Measurements from ENCODE around the gene NLGN3. TPM values are rescaled to one million over a fixed set of nuclear protein-coding genes. Genes with fewer than 3 reads are reported as not detected.

The NLGN3 gene
- total RNA-seq, 1 donor from 2014 or later: 0.13 TPM

DNA sequence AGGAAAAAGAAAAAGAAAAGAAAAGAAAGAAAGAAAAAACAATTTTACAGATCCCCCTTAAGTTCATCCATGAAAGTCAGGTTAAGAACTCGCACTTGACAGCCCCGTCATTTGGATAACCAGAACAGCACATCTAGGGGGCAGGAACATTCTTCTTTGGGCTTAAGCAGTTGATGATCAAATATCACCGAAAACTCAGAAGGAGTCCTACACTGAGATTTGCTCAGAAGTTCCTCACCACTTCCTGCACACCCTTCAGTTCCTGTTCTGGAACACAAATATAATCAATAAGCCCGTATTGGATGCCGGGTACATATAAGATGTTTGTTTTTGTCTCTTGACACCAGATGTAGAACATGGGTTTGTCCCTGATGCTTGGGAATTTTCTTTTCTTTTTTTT lies 14.7 kb downstream of the NLGN3 start:
- peaks cover under 1% of the 10 kb centered on the region for H3K27me3 ChIP-seq (ENCODE audit: control insufficient read depth, insufficient read depth, low read length)
- DNase-seq (ENCODE audit: low read depth): no peak
- no peak overlapping the region for H3K4me3 ChIP-seq (ENCODE audit: low read depth, low read length)
- TF ChIP-seq, protein P1, sequence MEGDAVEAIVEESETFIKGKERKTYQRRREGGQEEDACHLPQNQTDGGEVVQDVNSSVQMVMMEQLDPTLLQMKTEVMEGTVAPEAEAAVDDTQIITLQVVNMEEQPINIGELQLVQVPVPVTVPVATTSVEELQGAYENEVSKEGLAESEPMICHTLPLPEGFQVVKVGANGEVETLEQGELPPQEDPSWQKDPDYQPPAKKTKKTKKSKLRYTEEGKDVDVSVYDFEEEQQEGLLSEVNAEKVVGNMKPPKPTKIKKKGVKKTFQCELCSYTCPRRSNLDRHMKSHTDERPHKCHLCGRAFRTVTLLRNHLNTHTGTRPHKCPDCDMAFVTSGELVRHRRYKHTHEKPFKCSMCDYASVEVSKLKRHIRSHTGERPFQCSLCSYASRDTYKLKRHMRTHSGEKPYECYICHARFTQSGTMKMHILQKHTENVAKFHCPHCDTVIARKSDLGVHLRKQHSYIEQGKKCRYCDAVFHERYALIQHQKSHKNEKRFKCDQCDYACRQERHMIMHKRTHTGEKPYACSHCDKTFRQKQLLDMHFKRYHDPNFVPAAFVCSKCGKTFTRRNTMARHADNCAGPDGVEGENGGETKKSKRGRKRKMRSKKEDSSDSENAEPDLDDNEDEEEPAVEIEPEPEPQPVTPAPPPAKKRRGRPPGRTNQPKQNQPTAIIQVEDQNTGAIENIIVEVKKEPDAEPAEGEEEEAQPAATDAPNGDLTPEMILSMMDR (IDR thresholded peaks at IDR 0.05; ENCODE audit: insufficient read depth, low read length, poor library complexity, severe bottlenecking): no peak
- no peaks in the 10 kb centered on the region for H3K36me3 ChIP-seq (ENCODE audit: control insufficient read depth, insufficient read depth, low read length)

DNA sequence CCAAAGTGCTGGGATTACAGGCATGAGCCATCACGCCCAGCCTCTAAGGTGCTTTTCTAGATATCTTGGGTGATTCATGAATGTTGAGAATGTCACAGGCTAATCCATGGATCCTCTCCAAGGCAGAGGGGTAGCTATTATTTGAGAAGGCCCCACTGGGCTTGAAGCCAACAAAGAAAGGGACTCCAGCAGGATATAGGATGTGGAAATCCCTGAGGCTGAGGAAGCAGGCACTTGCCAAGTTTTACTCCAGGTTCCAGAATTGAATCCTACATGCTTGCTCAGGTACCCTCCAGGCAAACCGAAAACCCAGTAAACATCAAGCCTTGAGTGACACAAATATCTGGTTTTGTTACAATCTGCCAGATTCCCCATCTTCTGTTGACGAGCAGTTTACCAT lies 15.8 kb downstream of the NLGN3 start:
- Histone ChIP-seq H3K4me3 (ENCODE audit: low read depth, low read length) (no peak overlapping the region), H3K36me3 (ENCODE audit: control insufficient read depth, insufficient read depth, low read length) (no peaks in the 10 kb centered on the region), H3K27me3 (ENCODE audit: control insufficient read depth, insufficient read depth, low read length) (no peaks in the 10 kb centered on the region)
- DNase-seq (ENCODE audit: low read depth): no peak
- TF ChIP-seq, protein P1 (IDR thresholded peaks at IDR 0.05; ENCODE audit: insufficient read depth, low read length, poor library complexity, severe bottlenecking): no peak

DNA sequence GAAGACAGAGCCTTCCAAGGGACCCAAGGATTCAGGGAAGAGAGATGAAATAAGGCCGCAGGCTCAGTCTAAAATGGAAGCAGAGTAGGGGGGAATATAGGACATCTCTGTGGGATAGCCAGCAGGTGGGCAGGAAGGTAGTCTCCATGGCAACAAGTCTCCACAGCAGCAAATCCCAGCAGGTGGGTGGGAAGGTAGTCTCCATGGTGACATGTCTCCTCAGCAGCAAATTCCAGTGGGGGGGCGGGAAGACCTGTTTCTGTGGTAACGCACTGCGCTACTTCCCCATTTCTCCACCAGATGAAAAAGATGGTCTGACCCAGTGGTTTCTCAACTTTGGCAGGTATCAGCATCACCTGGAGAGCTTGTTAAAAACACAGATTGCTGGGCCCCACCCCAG lies 18.3 kb downstream of the NLGN3 start:
- no peaks in the 10 kb centered on the region for H3K27me3 ChIP-seq (ENCODE audit: control insufficient read depth, insufficient read depth, low read length)
- TF ChIP-seq, protein P1 (IDR thresholded peaks at IDR 0.05; ENCODE audit: insufficient read depth, low read length, poor library complexity, severe bottlenecking): no peak
- no peak for DNase-seq (ENCODE audit: low read depth)
- no peak overlapping the region for H3K4me3 ChIP-seq (ENCODE audit: low read depth, low read length)
- no peaks in the 10 kb centered on the region for H3K36me3 ChIP-seq (ENCODE audit: control insufficient read depth, insufficient read depth, low read length)

DNA sequence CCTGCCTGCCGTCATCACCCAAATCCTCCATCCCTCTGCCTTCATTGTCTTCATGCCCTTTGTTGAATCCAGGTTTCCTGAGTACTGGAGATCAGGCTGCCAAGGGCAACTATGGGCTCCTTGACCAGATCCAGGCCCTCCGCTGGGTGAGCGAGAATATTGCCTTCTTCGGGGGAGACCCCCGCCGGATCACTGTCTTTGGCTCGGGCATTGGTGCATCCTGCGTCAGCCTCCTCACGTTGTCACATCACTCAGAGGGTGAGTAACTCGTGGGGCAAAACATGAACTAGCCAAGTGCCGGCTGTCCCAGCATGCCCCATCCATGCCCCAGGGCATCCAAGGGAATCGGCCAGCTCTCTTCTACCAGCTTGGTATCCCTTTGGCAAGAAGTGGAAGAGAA lies 19.4 kb downstream of the NLGN3 start:
- no peak overlapping the region for H3K4me3 ChIP-seq (ENCODE audit: low read depth, low read length)
- DNase-seq (ENCODE audit: low read depth): no peak
- TF ChIP-seq, protein P1 (IDR thresholded peaks at IDR 0.05; ENCODE audit: insufficient read depth, low read length, poor library complexity, severe bottlenecking): no peak
- no peaks in the 10 kb centered on the region for H3K36me3 ChIP-seq (ENCODE audit: control insufficient read depth, insufficient read depth, low read length)
- H3K27me3 ChIP-seq (ENCODE audit: control insufficient read depth, insufficient read depth, low read length): no peaks in the 10 kb centered on the region

DNA sequence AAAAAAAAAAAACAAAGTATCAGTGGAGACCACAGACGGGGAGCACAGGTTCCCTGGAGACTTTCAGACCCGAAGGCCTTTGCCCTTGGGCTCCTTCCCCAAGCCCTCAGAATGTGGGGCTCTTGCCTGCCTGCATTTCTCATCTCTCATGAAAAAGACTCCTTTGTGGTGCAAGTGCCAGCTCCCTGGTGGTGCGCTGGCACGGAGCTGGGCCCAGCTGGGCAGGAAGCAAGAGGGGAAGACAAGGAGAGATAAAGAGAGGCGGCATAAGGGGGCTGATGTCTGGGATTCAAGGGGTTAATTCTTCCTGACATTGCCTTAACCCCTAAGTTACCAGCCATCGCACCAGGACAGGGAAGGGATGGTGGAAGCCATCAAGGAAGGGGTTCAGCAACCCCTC lies 21.8 kb downstream of the NLGN3 start:
- H3K27me3 ChIP-seq (ENCODE audit: control insufficient read depth, insufficient read depth, low read length): no peaks in the 10 kb centered on the region
- no peak for DNase-seq (ENCODE audit: low read depth)
- no peaks in the 10 kb centered on the region for H3K36me3 ChIP-seq (ENCODE audit: control insufficient read depth, insufficient read depth, low read length)
- TF ChIP-seq, protein P1 (IDR thresholded peaks at IDR 0.05; ENCODE audit: insufficient read depth, low read length, poor library complexity, severe bottlenecking): no peak
- H3K4me3 ChIP-seq (ENCODE audit: low read depth, low read length): no peak overlapping the region

DNA sequence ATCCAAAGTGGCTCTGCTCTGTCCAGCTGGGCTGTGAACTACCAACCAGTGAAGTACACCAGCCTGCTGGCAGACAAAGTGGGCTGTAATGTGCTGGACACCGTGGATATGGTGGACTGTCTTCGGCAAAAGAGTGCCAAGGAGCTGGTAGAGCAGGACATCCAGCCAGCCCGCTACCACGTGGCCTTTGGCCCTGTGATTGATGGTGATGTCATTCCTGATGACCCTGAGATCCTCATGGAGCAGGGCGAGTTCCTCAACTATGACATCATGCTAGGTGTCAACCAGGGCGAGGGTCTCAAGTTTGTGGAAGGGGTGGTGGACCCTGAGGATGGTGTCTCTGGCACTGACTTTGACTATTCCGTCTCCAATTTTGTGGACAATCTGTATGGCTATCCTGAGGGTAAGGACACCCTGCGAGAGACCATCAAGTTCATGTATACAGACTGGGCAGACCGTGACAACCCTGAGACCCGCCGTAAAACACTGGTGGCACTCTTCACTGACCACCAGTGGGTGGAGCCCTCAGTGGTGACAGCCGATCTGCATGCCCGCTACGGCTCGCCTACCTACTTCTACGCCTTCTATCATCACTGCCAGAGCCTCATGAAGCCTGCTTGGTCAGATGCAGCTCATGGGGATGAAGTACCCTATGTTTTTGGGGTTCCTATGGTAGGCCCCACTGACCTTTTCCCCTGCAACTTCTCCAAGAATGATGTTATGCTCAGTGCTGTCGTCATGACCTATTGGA lies 22.6 kb downstream of the NLGN3 start:
- Histone ChIP-seq H3K27me3 (ENCODE audit: control insufficient read depth, insufficient read depth, low read length) (no peaks in the 10 kb centered on the region), H3K36me3 (ENCODE audit: control insufficient read depth, insufficient read depth, low read length) (no peaks in the 10 kb centered on the region), H3K4me3 (ENCODE audit: low read depth, low read length) (no peak overlapping the region)
- DNase-seq (ENCODE audit: low read depth): no peak
- TF ChIP-seq, protein P1 (IDR thresholded peaks at IDR 0.05; ENCODE audit: insufficient read depth, low read length, poor library complexity, severe bottlenecking): no peak
